T-helper 2 cell treated with Interferon-gamma antibody and Interleukin-4, amounts not matched to agents 100 ng/mL and 5 ng/mL, for 36 hours (primary cell): Measurements from ENCODE around the gene IPP. TPM values are rescaled to one million over a fixed set of nuclear protein-coding genes. Genes with fewer than 3 reads are reported as not detected.

Source experiments
- intact Hi-C: fragments of 100-400 bp; cut with micrococcal nuclease; formaldehyde crosslinking; loops from one replicate; pipeline ENCODE4 v1.15.1; 2023
- total RNA-seq: library from RNA; stranded (reverse); gene quantifications from 2 replicates; pipeline ENCODE4 v1.2.3, GENCODE V29; 2022

Gene IPP
- total RNA-seq = 12.0 and 12.2 TPM in 2 replicates

GRCh38 chr1:45750298-45751038 lies at the start of gene IPP:
Gene IPP, minus strand, starts transcription at chr1:45750653. Its CDS starts 4,242 bp downstream, at chr1:45746411.
- intact Hi-C loops = loop anchor here (1.0 to 5.0 kb wide), 4 partner anchors 54 to 447 kb away; partner anchors contain the start of genes GPBP1L1, NASP and POMGNT1

- intact Hi-C loops = no loop called here
Measured at GRCh38 chr1:45796946-45797345, 46.5 kb upstream of the IPP start.

DNA sequence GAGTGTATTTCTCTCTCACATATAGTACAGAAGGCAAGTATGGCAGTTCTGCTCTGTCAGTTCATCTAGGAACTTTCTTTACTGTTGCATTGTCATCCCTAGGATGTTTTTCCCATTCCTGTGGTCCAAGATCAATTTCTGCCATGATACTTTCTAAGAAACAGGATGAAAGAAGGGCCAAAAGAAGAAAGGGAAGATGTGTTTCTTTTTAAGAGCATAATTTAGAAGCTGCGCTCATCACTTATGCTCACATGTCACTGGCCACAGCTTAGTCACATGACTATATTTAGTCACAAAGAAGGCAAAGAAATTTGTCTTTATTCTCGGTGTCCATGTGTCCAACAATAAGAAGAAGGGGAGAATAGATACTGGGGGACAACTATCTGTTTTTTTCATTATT lies 45.9 kb upstream of the IPP start:
- intact Hi-C loops = no loop called here

DNA sequence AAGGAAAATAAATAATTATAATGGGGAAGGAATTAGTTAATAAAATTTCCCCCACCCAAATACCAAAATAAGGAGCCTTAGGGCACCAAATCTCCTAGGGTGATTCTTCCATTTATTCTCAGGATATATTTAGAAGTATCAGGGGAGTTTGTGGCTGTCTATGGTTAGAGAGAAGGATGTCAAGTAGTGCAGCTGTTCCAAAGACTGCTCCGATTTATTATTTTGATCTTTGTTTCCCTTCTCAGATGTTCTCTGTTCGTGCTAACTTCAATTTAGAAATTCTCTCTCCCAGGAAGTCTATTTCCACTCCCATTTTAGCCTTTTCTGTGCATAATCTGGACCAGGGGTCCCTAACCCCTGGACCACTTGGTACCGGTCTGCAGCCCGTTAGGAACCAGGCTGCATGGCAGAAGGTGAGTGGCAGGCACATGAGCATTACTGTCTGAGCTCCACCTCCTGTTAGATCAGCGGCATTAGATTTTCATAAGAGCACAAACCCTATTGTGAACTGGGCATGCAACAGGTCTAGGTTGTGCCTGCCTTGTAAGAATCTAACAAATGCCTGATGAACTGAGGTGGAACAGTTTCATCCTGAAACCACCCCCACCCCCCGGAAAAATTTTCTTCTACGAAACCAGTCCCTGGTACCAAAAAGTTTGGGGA lies 43.6 kb upstream of the IPP start:
- intact Hi-C loops = no loop called here

- intact Hi-C loops = no loop called here
Measured at GRCh38 chr1:45792744-45793143, 42.3 kb upstream of the IPP start.

DNA sequence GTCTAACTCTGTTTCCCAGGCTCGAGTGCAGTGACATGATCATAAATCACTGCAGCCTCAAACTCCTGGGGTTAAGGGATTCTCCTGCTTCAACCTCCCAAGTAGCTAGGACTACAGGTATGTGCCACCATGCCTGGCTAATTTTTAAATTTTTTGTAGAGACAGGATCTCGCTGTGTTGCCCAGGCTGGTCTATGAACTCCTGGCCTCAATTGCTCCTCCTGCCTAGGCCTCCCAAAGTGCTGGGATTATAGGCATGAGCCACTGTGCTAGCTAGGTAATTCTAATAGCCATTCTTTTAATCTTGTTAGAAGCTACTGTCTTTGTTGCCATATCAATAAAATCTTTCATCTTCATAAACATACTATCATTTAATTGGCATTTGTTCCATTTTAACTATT lies 39.1 kb upstream of the IPP start:
- intact Hi-C loops = no loop called here

DNA sequence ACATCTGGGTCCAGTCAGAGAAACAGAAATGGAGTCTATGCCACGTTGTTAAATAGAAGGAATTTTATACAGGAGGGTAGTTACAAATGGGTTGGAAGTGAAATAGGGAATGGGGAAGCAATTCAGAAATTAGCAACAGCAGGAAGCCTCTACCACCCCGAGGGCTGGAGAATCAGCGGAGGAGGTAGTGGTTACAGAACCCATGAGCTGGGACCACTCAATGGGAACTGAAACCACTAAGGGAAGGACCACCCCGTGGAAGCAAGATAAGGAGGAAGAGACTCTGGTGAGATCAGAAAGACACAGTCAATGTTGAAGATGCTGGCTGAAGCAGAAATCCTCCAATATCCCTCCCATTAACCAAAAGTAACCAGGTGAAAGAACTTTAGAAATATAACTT lies 37.5 kb upstream of the IPP start:
- intact Hi-C loops = no loop called here

DNA sequence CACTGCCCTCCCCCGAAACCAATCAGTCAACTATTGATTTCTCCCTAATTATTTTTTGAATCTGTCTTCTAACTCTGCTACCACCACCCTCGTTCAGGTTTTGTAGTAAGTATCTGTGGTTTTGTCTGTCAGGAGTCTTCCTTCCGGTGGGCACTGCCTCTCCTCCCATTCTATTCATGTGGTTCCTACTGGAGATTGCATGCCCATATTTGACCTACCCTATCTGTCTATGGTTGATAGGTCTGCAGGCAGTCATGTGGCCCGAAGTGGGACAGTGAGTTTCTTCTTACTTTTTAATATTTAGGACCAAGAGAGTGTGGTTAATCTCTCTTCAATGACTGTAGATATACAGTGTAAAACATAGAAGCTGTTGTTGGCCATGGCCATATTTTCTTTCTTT lies 35.1 kb upstream of the IPP start:
- intact Hi-C loops = no loop called here

DNA sequence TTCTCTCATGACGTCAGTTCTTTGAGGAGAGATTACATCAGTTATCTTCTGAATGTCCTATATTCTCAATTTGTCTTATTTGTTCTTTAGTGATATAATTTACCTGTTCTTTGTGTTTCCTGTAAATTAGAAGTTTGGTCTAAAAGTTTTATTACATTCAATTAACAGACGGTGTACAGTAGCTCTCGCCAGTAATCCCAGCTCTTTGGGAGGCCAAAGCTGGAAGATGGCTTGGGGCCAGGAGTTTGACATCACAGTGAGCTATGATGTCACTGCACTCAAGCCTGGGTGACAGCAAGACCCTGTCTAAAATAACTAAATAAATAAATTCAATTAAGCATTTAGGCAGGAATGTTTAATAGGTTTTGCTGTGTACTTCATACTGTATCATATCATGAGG lies 25.3 kb upstream of the IPP start:
- intact Hi-C loops = no loop called here

DNA sequence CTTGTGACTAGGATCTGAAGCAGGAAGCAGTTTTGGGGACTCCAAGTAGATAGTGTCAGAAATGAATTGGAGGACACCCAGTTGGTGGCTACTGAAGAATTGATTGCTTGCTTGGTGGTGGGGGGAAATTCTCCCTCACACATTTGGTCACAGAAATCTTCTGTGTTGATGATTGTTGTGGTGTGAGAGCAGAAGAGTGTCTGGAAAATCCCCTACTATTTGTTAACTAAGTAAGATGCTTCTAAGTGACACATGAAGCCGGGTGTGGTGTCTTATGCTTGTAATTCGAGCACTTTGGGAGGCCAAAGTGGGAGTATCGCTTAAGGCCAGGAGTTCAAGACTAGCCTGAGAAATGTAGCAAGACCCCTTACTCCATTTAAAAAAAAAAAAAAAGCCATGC lies 22.5 kb upstream of the IPP start:
- intact Hi-C loops = no loop called here

- intact Hi-C loops = no loop called here
Measured at GRCh38 chr1:45769261-45769932, 18.9 kb upstream of the IPP start.

DNA sequence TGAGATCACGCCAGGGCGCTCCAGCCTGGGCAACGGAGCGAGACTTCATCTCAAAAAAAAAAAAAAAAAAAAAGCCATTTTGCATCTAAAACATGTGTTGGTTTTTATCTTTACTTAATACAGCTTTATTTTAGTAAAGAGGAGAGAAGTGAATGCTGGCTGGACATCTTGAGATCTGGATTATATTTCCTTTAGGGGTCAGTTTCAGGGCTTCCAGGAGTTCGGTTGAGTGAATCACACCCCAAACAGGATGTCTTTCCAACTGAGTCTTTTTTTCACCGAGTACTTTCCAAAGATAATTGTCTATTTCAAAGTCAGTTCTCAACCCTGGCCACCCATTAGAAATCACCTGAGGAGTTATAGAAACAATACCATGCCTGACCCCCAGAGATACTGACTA lies 16.6 kb upstream of the IPP start:
- intact Hi-C loops = no loop called here

DNA sequence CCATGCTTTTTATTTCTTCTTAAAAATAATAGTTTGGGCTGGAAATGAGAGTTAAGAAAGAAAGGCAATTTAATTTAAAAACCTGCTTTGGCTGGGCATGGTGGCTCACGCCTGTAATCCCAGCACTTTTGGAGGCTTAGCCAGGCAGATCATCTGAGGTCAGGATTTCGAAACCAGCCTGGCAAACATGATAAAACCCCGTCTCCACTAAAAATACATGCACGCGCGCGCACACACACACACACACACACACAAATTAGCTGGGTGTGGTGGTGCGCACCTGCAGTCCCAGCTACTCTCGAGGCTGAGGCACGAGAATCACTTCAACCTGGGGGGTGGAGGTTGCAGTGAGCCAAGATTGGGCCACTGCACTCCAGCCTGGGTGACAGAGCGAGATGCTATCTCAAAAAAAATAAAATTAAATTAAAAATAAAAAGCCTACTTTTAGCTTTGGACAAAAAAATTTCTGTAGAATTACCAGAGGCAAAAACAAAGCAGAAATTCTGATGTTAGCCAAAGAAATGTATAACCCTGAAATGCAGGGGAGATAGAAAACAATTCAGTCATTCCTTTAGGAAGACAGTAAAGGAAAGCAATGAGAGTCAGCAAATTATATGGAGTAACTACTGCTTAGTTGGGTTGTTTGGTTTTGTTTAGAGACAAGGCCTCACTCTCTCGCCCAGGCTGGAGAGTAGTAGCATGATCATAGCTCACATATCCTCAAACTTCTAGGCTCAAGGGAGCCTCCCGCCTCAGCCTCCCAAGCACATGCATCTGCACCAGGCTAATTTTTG lies 15.7 kb upstream of the IPP start:
- intact Hi-C loops = no loop called here

DNA sequence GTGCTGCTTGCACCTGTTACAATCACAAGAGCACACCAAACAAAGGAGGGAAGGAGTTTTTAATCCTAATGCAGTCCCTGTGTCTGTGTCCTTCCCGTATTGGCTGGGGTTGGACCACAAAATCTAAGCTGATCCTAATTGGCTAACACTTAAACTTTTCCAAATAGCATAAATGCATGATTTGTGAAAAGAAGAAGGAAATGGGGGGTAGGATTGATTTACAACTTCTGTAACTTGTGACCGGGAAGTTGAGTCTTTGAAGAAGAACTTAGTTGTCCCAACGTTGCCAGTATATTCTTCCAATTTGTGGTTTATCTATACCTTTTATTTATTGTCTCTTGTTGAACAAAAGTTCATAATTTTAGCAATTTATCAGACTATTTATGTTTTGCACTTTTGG lies 11.8 kb upstream of the IPP start:
- intact Hi-C loops = no loop called here

DNA sequence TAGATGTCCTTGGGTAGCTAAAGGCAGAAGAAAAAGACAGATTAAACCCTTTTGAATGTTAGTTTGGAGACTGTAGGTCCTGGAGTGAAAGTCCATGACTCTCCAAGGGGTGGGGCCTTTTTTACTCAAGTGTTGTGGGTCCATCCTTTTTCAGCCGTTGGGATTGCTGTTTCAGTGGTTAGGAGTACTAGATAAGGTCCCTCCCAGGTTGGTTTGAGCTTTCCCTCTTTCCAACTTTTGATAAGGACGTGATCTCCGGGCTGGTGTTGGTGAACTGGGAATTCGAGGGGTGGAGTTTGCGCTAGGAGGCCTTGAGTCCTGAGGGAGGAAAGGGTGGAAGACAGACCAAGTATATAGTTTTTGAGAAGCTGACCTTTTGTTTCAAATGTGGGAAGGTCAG lies 5.2 kb upstream of the IPP start:
- intact Hi-C loops = no loop called here

DNA sequence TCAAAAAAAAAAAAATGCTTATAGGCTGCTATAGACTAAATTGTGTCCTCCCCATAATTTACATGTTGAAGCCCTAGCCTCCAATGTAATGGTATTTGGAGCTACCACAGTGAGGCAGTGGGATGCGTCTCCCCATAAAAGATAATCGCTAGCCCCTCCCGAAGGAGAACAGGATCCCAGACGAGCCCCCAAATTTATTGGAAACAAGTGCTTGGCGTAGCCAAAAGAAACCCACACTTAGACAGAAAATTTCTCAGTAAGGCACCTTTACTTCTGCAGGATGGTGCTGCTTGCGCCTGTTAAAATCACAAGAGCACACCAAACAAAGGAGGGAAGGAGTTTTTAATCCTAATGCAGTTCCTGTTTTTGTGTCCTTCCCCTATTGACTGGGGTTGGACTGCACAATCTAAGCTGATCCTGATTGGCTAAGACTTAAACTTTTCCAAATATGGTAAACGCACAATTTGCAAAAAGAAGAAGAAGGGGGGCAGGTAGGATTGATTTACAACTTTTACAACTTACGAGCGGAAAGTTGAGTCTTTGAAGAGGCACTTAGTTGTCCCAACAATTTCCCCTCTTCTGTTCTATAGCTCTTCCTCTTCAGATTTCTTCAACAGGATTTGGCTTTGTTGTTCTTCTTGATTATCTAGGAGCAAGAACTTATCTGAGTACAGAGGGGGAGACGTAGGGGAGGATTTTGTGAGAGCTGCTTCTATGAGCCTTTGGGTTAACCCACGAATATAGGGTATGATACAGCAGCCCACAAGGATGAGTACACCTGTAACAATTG lies 3.0 kb upstream of the IPP start:
- intact Hi-C loops = loop anchor here (5.0 kb wide), 1 partner anchor 444 kb away; the partner anchor contains the start of gene POMGNT1

DNA sequence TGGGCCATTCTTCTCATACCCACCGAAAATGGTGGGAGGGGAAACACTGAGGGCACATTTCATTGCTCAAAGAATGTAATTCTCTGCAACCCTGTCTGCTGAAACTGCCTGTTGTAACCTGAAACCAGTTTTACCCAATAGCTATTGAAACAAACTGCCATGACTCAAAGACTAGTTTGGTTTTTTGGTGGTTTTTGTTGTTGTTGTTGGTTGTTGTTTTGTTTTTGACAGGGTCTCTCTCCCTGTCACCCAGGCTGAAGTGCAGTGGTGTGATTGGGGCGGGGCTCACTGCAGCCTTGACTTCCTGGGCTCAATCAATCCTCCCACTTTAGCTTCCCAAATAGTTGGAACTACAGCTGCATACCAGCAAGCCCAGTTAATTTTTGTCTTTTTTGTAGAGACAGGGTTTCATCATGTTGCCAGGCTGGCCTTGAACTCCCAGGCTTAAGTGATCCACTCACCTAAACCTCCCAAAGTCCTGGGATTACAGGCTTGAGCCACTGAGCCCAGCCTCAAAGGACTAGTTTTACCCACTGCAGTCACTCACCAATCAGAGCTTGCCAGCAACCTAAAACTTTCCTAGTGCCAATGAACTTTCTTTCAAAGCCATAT lies 2.1 kb upstream of the IPP start:
- intact Hi-C loops = loop anchor here (5.0 kb wide), 1 partner anchor 445 kb away; the partner anchor contains the start of gene POMGNT1

DNA sequence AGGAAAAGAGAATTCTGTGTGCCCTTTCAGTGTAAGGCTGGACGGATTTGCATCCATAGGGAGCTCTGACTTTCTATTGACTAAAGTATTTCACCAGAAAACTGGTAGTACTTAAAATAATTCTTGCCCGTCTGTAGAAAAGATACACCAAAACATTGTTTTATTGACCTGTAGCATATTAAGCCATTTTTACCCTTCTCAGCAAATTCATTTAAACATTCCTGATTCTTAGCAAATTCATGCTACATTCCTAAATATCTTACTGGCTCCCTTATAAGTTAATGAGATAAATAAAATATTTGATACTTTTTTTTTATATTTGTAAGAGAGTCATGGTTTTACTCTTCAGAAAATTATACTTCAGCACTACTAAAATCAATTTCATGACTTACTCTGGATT lies 1.6 kb upstream of the IPP start:
- intact Hi-C loops = loop anchor here (5.0 kb wide), 1 partner anchor 445 kb away; the partner anchor contains the start of gene POMGNT1

DNA sequence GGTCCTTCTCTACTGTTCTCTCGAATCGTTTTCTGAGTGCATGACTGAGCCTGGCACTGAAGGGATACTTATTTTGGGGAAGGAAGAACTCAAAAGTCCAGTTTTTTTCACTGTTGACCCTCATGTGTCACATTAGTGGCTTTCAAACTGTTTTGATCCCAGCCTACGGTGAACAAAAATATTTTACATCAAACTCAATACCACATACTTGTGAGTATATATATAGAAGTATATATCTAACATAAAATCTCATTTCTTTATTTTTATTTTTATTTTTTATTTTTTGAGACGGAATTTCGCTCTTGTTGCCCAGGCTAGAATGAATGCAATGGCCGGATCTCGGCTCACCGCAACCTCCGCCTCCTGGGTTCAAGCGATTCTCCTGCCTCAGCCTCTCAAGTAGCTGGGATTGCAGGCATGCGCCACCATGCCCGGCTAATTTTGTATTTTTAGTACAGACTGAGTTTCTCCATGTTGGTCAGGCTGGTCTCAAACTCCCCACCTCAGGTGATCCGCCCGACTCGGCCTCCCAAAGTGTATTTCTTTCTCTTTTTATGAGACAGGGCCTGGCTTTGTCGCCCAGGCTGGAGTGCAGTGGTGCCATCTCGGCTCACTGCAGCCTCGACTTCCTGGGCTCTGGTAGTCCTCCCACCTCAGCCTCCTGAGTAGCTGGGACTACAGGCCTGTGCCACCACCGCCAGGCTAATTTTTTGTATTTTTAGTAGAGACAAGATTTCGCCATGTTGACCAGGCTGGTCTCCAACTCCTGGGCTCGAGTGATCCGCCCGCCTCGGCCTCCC lies 786 bp upstream of the IPP start:
- intact Hi-C loops = loop anchor here (2.0 to 5.0 kb wide), 2 partner anchors 54 to 446 kb away; partner anchors contain the start of gene POMGNT1
